GM12873 (cell line): Measurements from ENCODE around the gene PROM1.

Experiments used
- TF ChIP-seq, protein P1 (sequence below): IDR thresholded peaks from 2 replicates; pipeline ENCODE4 v1.5.1; 2012; ENCODE audit warnings: low read depth, mild to moderate bottlenecking, moderate library complexity, low read length, control low read depth; ENCODE audit not compliant: insufficient read depth; ENCODE audit errors: missing control alignments

The PROM1 gene

DNA sequence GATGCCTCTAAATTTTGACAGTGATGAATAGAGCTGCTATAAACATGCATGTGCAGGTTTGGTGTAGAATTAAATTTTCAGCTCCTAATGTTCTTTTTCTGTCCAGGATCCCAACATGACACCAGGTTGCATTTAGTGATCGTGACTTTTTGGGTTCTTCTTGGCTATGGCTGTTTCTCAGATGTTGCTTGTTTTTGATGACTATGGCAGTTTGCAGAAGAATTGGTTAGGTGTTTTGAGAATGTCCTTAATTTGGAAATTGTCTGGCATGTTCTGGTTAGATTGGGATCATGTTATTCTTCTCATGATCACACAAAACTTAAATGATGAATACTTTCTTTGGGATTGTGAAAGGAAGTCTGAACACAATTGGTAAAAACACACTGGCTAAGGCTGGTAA is 141.5 kb downstream of the PROM1 start:
- TF ChIP-seq, protein P1, sequence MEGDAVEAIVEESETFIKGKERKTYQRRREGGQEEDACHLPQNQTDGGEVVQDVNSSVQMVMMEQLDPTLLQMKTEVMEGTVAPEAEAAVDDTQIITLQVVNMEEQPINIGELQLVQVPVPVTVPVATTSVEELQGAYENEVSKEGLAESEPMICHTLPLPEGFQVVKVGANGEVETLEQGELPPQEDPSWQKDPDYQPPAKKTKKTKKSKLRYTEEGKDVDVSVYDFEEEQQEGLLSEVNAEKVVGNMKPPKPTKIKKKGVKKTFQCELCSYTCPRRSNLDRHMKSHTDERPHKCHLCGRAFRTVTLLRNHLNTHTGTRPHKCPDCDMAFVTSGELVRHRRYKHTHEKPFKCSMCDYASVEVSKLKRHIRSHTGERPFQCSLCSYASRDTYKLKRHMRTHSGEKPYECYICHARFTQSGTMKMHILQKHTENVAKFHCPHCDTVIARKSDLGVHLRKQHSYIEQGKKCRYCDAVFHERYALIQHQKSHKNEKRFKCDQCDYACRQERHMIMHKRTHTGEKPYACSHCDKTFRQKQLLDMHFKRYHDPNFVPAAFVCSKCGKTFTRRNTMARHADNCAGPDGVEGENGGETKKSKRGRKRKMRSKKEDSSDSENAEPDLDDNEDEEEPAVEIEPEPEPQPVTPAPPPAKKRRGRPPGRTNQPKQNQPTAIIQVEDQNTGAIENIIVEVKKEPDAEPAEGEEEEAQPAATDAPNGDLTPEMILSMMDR, result no peak

GRCh38 chr4:15938640-15939039 is 145.2 kb downstream of the PROM1 start, which contains the start of gene FGFBP1:
Gene FGFBP1, minus strand, starts transcription at chr4:15938740. Its CDS starts 2,108 bp downstream, at chr4:15936632.
- TF ChIP-seq, protein P1, result no peak

DNA sequence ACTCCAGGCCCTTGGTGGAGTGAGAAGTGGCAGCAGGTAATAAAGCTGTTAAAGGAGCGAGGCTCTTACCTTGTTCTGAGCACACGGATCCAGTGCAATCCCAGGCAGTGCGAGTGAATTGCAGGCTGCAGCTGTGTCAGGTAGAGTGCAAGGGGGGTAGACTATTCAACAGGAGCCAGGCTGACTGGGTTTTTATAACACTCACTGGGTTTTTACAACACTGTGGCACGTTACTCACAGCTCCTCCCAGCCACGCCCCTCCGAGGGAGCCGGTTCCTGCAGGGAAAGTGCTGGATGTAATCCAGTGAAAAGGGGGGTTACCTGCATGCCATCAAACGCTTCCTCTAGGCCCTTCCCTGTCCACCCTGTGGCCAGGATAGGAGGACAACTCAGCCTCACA is 145.6 kb downstream of the PROM1 start:
- TF ChIP-seq, protein P1, result no peak

DNA sequence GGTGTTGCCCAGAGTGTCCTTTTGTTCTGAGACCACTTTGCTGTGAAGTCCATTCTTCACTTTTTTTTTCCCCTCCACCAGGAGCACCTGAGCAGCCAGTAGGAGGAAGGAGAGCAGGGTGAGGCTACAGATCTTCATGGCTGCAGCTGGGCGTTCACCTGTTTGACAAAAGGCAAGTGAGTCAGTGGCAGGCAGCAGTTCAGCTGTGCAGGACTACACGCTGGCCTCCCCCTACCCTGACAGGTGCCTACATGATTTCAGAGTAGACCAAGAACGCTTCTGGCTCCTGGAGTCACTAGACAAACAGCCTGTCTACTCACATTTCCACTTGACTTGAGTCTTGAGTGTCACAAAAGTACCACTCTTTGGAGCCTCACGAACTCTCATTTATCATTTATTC is 147.3 kb downstream of the PROM1 start:
- TF ChIP-seq, protein P1, result no peak

GRCh38 chr4:15935504-15936402 is 148.1 kb downstream of the PROM1 start:
- TF ChIP-seq, protein P1, result no peak

GRCh38 chr4:15934259-15934658 is 149.6 kb downstream of the PROM1 start:
- TF ChIP-seq, protein P1, result no peak

- TF ChIP-seq, protein P1, result no peak
Measured at GRCh38 chr4:15931451-15932210, 152.2 kb downstream of the PROM1 start.
